Esophagus (tissue), 2 donors: ENCODE results near the gene RHOA. TPM values are rescaled to one million over a fixed set of nuclear protein-coding genes. Genes with fewer than 3 reads are reported as not detected.

Experiments used
- H3K27ac ChIP-seq, 2 donors: one replicate each; pipeline ENCODE4 v1.5.1; 2013; ENCODE audit warnings: low read depth in 2 of 2, mild to moderate bottlenecking in 2 of 2, inconsistent platforms in 1 of 2, low read length in 1 of 2, moderate library complexity in 1 of 2
- H3K27me3 ChIP-seq, 2 donors: one replicate each; pipeline ENCODE4 v1.6.1; 2013; ENCODE audit warnings: low read length in 2 of 2, control low read depth in 1 of 2, mild to moderate bottlenecking in 1 of 2; ENCODE audit not compliant: insufficient read depth in 2 of 2, control insufficient read depth in 1 of 2
- H3K36me3 ChIP-seq, 2 donors: one replicate each; pipeline ENCODE4 v1.6.1; 2013; ENCODE audit warnings: low read length in 1 of 2; ENCODE audit not compliant: control insufficient read depth in 2 of 2, insufficient read depth in 2 of 2
- H3K4me1 ChIP-seq, 2 donors: one replicate each; pipeline ENCODE4 v1.6.1; 2013; ENCODE audit warnings: low read length in 1 of 2; ENCODE audit not compliant: control insufficient read depth in 2 of 2, insufficient read depth in 2 of 2
- H3K4me3 ChIP-seq, 2 donors: one replicate each; pipeline ENCODE4 v1.5.1; 2013; ENCODE audit warnings: low read length in 2 of 2, mild to moderate bottlenecking in 2 of 2, low read depth in 1 of 2, moderate library complexity in 1 of 2
- H3K9me3 ChIP-seq, 2 donors: one replicate each; pipeline ENCODE4 v1.6.1; 2013; ENCODE audit warnings: mild to moderate bottlenecking in 2 of 2, low read depth in 1 of 2, low read length in 1 of 2, moderate library complexity in 1 of 2; ENCODE audit not compliant: control insufficient read depth in 2 of 2, insufficient read depth in 1 of 2
- WGBS, 2 donors: extraction: QIAGEN DNeasy Blood & Tissue Kit; methylation state at CpG; one replicate each; pipeline ENCODE4 v1.1.7; 2013; 5-methylcytosine and 5-hydroxymethylcytosine counted together
- polyA plus RNA-seq, 2 donors: library from polyadenylated mRNA; stranded (reverse); fragments of 200-250 nt; gene quantifications; one replicate each; pipeline ENCODE4 v1.2.3, GENCODE V29; 2013
- donor health status: healthy with polysubstance abuse.
- donor health status: Bipolar disorder and iron deficiency.

RHOA gene
- polyA plus RNA-seq, result 100 to 1,000 TPM; 162 to 244 TPM

DNA sequence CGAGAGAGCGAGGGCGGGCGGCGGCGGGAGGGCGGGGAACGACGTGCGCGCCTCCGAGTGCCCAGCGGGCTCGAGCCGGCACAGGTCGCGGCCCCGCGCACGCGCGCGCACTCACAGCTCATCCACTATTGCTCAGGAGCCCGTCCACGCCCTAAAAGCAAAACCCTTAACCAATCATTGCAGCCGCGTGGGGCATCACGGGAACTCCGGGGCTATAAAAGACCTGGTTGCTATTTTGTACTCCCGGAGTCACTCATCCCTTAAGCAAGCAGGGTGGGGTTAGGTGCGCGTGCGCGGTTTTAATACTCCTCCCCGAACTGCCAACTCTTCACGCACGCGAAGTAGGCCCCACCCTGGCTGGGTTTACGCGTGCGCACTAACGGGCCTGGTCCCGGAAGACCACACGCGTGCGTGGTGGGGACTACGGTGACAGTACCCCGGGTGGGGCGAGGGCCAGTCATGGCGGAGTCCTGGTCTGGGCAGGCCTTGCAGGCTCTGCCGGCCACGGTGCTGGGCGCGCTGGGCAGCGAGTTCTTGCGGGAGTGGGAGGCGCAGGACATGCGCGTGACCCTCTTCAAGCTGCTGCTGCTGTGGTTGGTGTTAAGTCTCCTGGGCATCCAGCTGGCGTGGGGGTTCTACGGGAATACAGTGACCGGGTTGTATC is at the start of gene RHOA, which contains the start of gene TCTA:
TSS of gene RHOA (minus strand) at position 9 of the 664 bp plus-strand sequence. CDS start 36,387 bp downstream, outside the sequence.
TSS of gene TCTA (plus strand) at position 456 of the 664 bp plus-strand sequence. CDS start at position 460, 4 bp downstream.
- Histone ChIP-seq H3K36me3 (peaks cover 0 to 10% of the 10 kb centered on the region in 2 donors), H3K4me3 (peak within 1 kb of the TSS; percentile 79 to 90), H3K27me3 (no peaks in the 10 kb centered on the region), H3K9me3 (no peaks in the 10 kb centered on the region), H3K27ac (peak within 1 kb of the TSS; percentile 100), H3K4me1 (peaks cover 3 to 11% of the 10 kb centered on the region in 2 donors)
- 0% methylated on average over 61 to 62 of the region's 62 CpGs for WGBS, 2 donors

DNA sequence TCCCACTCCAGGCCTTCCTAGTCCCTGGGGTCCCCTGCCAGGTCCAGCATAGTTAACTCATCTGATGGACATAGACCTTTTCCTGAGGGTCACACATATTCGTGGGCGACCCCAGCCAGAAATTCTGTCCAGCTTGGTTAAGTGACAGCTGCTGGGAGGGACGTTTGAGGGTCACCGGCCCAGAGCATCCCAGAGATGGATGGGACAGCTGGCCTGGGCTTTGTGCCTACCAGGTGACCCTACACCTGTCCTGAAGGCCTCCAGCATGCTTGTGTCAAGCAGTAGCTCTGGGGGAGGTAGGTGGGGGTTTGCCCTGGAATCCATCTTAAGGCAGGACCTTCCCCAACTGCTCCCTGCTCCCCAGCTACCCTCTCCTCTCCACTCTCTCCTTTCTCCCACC is 49.2 kb upstream of the RHOA start:
- 80 to 86% methylated on average over 4 of the region's 4 CpGs for WGBS, 2 donors
- Histone ChIP-seq H3K27me3 (no peaks in the 10 kb centered on the region), H3K9me3 (no peaks in the 10 kb centered on the region), H3K4me1 (peaks cover 3 to 11% of the 10 kb centered on the region in 2 donors), H3K36me3 (no peaks in the 10 kb centered on the region), H3K4me3 (no peak overlapping the region), H3K27ac (no peak overlapping the region)

DNA sequence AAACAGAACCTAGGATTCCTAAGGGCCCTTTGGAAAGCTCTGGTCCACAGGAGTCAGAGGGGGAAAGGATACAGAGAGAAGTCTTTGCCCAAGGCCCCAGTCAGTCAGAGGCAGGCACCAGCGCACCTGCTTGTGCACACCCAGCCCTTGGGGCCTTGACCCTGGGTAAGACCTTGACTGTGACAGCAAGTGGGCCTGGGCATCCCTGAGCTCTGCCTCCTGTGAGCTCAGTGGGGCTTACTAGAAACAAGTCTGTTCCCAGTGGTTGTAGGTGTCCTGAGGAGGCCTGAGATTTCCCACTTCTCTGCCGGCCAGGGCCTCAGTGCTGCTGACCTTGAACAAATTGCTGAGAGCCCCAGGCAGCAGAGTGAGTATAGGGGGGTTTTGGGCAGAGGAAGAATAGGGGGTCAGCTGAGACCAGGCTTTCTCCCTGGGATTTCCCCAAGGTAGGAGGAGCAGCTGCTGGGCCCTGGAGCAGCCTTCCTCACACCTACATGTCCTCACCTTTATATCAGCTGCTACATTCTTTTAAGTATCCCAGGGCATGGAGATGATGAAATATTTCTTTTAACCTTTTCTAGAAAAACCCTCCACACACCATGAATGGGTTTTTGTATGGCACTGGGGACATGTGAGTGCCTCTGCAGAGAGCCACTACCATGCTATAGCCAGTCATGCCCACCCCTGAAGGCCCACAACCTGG is 48.6 kb upstream of the RHOA start:
- no peaks in the 10 kb centered on the region for H3K9me3 ChIP-seq
- no peaks in the 10 kb centered on the region for H3K27me3 ChIP-seq
- 73 to 86% methylated on average over 2 of the region's 2 CpGs for WGBS, 2 donors
- H3K4me3 ChIP-seq, result no peak overlapping the region
- no peaks in the 10 kb centered on the region for H3K36me3 ChIP-seq
- no peak overlapping the region for H3K27ac ChIP-seq
- H3K4me1 ChIP-seq, result peaks cover 3 to 12% of the 10 kb centered on the region in 2 donors

DNA sequence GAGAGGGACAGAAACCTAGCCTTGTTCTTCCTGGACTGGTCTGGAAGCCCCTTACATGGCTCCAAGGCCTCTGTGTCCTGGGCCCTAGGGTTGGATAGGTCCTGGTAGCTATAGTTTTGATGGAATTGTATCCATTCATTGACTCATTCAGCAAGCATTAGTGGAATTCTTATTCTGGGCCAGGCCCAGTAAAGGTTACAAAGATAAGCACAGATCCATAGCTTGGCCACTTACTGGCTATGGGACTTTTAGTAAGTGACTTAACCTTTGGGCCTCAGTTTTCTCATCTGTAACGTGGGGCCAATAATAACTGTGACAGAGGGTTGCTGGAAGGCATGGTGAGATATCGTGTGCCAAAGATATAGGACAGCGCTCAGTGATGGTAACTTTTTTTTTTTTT is 44.7 kb upstream of the RHOA start:
- Histone ChIP-seq H3K4me3 (no peak overlapping the region), H3K27ac (no peak overlapping the region), H3K36me3 (no peaks in the 10 kb centered on the region), H3K27me3 (no peaks in the 10 kb centered on the region), H3K4me1 (peaks cover 3 to 8% of the 10 kb centered on the region in 2 donors), H3K9me3 (no peaks in the 10 kb centered on the region)
- WGBS, 2 donors, result 89 to 91% methylated on average over 3 of the region's 3 CpGs

DNA sequence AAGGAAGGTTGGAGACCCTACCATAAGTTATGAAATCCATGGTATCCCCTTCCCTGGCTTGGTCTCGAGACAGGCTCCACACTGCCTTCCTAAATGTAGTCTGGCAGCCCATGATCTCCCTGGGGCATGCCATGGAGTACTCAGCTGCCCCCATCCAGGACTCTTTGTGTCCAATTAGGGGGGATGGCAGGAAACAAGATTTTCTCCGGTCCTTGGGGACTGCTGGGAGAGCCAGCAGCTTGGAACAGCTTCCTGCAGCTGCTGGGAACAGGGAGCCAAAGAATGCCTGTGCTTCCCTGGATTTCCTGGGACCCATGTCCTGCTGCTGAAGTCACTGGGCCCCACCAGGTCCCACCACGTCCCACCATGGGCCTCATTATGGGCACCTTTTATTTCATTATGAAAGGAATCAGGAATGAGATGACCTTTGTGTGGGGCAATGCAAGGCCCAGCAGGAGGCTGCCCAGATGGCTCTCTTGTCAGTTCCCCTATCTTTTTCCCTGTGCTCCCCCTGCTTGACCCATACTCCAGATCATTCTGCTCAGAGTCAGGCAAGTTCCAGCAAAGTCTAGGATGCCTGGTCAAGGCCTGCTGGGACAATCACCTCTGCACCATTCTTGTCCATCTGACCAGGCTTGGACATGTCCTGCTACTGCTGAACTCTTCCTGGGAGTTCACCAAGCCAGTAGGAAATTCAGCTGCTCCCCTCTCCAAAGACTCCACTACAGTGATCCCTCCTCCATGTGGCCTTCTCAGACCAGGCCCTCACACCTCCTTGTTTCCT is 43.3 kb upstream of the RHOA start:
- Histone ChIP-seq H3K27me3 (no peaks in the 10 kb centered on the region), H3K36me3 (no peaks in the 10 kb centered on the region), H3K9me3 (no peaks in the 10 kb centered on the region), H3K4me1 (peaks cover 0 to 3% of the 10 kb centered on the region in 2 donors), H3K4me3 (no peak overlapping the region), H3K27ac (no peak overlapping the region)
- WGBS, 2 donors, result 67 to 70% methylated on average over 3 of the region's 3 CpGs

DNA sequence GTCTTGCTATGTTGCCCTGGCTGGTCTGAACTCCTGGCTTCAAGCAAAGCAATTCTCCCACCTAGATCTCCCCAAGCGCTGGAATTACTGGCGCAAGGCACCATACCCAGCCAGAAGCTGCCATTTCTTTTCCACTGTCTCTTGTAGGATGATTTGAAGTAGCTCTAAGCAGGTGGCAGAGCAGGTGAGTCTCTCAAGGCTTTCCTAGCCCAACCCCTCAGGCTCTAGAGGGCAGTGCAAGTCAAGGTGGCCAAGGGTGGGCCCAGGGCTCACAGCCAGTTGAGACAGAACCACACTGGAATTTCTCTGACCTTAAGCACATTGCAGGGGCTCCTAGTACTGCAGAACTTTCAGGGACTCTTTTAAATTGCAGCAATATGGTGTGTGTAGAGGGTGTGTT is 42.7 kb upstream of the RHOA start:
- Histone ChIP-seq H3K4me3 (no peak overlapping the region), H3K9me3 (no peaks in the 10 kb centered on the region), H3K27ac (no peak overlapping the region), H3K36me3 (no peaks in the 10 kb centered on the region), H3K4me1 (peaks cover 0 to 3% of the 10 kb centered on the region in 2 donors), H3K27me3 (no peaks in the 10 kb centered on the region)
- 77 to 84% methylated on average over 2 of the region's 2 CpGs for WGBS, 2 donors

DNA sequence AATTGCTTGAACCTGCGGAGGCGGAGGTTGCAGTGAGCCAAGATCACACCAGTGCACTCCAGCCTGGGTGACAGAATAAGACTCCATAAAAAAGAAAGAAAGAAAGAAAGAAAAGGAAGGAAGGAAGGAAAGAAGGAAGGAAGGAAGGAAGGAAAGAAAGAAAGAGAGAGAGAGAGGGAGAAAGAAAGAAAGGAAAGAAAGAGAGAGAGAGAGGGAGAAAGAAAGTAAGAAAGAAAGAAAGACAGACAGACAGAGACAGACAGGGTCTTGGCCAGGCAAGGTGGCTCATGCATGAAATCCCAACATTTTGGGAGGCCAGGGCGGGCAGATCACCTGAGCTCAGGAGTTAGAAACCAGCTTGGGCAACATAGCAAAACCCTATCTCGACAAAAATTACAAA is 41.8 kb upstream of the RHOA start:
- Histone ChIP-seq H3K4me1 (peaks cover 0 to 3% of the 10 kb centered on the region in 2 donors), H3K36me3 (no peaks in the 10 kb centered on the region), H3K9me3 (no peaks in the 10 kb centered on the region), H3K27ac (no peak overlapping the region), H3K27me3 (no peaks in the 10 kb centered on the region), H3K4me3 (no peak overlapping the region)
- 93 to 96% methylated on average over 4 of the region's 4 CpGs for WGBS, 2 donors

DNA sequence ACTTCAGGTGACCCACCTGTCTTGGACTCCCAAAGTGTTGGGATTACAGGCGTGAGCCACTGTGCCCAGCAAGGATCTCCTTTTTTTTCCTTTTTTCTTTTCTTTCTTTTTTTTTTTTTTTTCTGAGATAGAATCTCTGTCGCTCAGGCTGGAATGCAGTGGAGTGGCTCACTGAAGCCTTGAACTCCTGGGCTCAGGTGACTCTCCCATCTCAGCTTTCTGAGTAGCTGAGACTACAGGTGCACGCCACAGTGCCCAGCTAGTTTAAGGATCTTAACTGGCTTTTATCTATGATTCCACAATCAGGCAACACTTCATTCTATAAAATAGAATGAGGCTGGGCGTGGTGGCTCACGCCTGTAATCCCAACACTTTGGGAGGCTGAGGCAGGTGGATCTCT is 33.6 kb upstream of the RHOA start:
- WGBS, 2 donors, result 93 to 94% methylated on average over 5 of the region's 5 CpGs

DNA sequence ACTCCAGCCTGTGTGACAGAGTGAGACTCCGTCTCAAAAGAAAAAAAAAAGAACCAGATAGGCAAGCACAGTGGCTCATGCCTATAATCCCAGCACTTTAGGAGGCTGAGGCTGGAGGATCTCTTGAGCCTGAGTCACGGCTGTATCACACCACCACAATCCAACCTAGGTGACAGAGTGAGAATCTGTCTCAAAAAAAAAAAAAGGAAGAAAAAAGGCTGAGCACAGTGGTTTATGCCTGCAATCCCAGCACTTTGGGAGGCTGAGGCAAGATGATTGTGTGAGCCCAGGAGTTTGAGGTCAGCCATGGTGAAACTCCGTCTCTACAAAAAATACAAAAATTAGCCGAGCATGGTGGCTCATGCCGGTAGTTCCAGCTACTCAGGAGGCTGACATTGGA is 23.0 kb upstream of the RHOA start:
- Histone ChIP-seq H3K4me3 (no peak overlapping the region), H3K27me3 (no peaks in the 10 kb centered on the region), H3K9me3 (no peaks in the 10 kb centered on the region), H3K4me1 (no peaks in the 10 kb centered on the region), H3K36me3 (no peaks in the 10 kb centered on the region), H3K27ac (no peak overlapping the region)
- WGBS, 2 donors, result 89 to 92% methylated on average over 5 of the region's 5 CpGs

More for the DNA sequence above, 33.6 kb upstream of the RHOA start:
- Histone ChIP-seq H3K4me1 (no peaks in the 10 kb centered on the region), H3K27ac (no peak overlapping the region), H3K36me3 (no peaks in the 10 kb centered on the region), H3K27me3 (no peaks in the 10 kb centered on the region), H3K9me3 (no peaks in the 10 kb centered on the region), H3K4me3 (no peak overlapping the region)
